Dermis microvascular lymphatic vessel endothelial cell (primary cell): ENCODE data around the gene SETBP1. TPM values are rescaled to one million over a fixed set of nuclear protein-coding genes. Genes with fewer than 3 reads are reported as not detected.
A peak's percentile ranks its signal among the peaks of the same experiment; 100 is the strongest.

ENCODE experiments used
- DNase-seq, 2 donors: peaks; one replicate each; pipeline versions ENCODE4 v3.0.0 to v3.0.0-alpha.2; 2010; ENCODE audit warnings: low read depth in 2 of 2
- total RNA-seq: library from RNA; depleted of rRNA; stranded (reverse); fragments of >200 nt; gene quantifications from 2 replicates; pipeline ENCODE4 v1.2.1, GENCODE V29; 2014

The SETBP1 gene
- total RNA-seq, 1 donor from 2014 or later: 2.3 TPM

- no peak for DNase-seq
These were observed 160.5 kb downstream of the SETBP1 start for GRCh38 chr18:44841221-44841620.

- DNase-seq: no peak
These were observed 161.3 kb downstream of the SETBP1 start for GRCh38 chr18:44841752-44842587.

GRCh38 chr18:44842588-44843412 is 162.1 kb downstream of the SETBP1 start:
- DNase-seq: no peak

- no peak for DNase-seq
These were observed 163.8 kb downstream of the SETBP1 start for GRCh38 chr18:44844486-44844885.

- no peak for DNase-seq
These were observed 165.8 kb downstream of the SETBP1 start for GRCh38 chr18:44846450-44846849.

- DNase-seq: peak in 1 of 2 donors; percentile 1
These were observed 168.1 kb downstream of the SETBP1 start for GRCh38 chr18:44848644-44849335.

- DNase-seq: no peak
These were observed 168.7 kb downstream of the SETBP1 start for GRCh38 chr18:44849361-44849760.

- no peak for DNase-seq
These were observed 169.3 kb downstream of the SETBP1 start for GRCh38 chr18:44850001-44850400.

- DNase-seq: no peak
These were observed 171.4 kb downstream of the SETBP1 start for GRCh38 chr18:44851856-44852621.

GRCh38 chr18:44852818-44853217 is 172.1 kb downstream of the SETBP1 start:
- DNase-seq: no peak

- no peak for DNase-seq
These were observed 172.7 kb downstream of the SETBP1 start for GRCh38 chr18:44853430-44853829.

GRCh38 chr18:44855681-44856080 is 175.0 kb downstream of the SETBP1 start:
- DNase-seq: no peak

GRCh38 chr18:44856157-44856556 is 175.5 kb downstream of the SETBP1 start:
- DNase-seq: peak in 1 of 2 donors; percentile 1

- DNase-seq: no peak
These were observed 176.4 kb downstream of the SETBP1 start for GRCh38 chr18:44857081-44857480.

GRCh38 chr18:44857744-44858491 is 177.2 kb downstream of the SETBP1 start:
- DNase-seq: no peak

- DNase-seq: no peak
These were observed 178.6 kb downstream of the SETBP1 start for GRCh38 chr18:44859263-44859662.

GRCh38 chr18:44859751-44860439 is 179.2 kb downstream of the SETBP1 start:
- no peak for DNase-seq

GRCh38 chr18:44862112-44862511 is 181.4 kb downstream of the SETBP1 start:
- DNase-seq: no peak

- DNase-seq: no peak
These were observed 185.4 kb downstream of the SETBP1 start for GRCh38 chr18:44866103-44866502.

- no peak for DNase-seq
These were observed 188.8 kb downstream of the SETBP1 start for GRCh38 chr18:44869533-44869932.
